ENCODE results near the gene ZNF440. TPM values are rescaled to one million over a fixed set of nuclear protein-coding genes. Genes with fewer than 3 reads are reported as not detected.

Gene ZNF440
- total and polyA plus RNA-seq, 5 donors = 4.0 to 7.5 (median 5.9) TPM

Other genes with a start within 250 kb of the ZNF440 start
- 1 to 10 TPM; 2.9 to 8.4 (median 6.1) TPM for gene ACP5, start 236.6 kb upstream of the ZNF440 start, total RNA-seq
- gene ACP5, start 236.6 kb upstream of the ZNF440 start, polyA plus RNA-seq = 3.8 TPM
- 1 to 10 TPM; 6.4 to 7.3 (median 7.0) TPM for gene ZNF627, start 216.8 kb upstream of the ZNF440 start, total RNA-seq
- gene ZNF627, start 216.8 kb upstream of the ZNF440 start, polyA plus RNA-seq = 4.2 TPM
- 1 to 10 TPM; 2.6 to 6.0 (median 4.5) TPM for gene ZNF823, start 75.3 kb upstream of the ZNF440 start, total RNA-seq
- 2.2 TPM for gene ZNF823, start 75.3 kb upstream of the ZNF440 start, polyA plus RNA-seq
- gene ZNF441, start 47.3 kb upstream of the ZNF440 start, total RNA-seq = 1 to 10 TPM; 5.6 to 6.8 (median 6.7) TPM
- 3.0 TPM for gene ZNF441, start 47.3 kb upstream of the ZNF440 start, polyA plus RNA-seq
- 1 to 10 TPM; 3.1 to 3.8 (median 3.4) TPM for gene ZNF491, start 15.8 kb upstream of the ZNF440 start, total RNA-seq
- gene ZNF491, start 15.8 kb upstream of the ZNF440 start, polyA plus RNA-seq = 2.2 TPM
- 1 to 10 TPM; 4.7 to 5.5 (median 5.4) TPM for gene ZNF439, start 34.5 kb downstream of the ZNF440 start, total RNA-seq
- 4.7 TPM for gene ZNF439, start 34.5 kb downstream of the ZNF440 start, polyA plus RNA-seq
- gene ZNF69, start 73.5 kb downstream of the ZNF440 start, total RNA-seq = 1 to 10 TPM; 4.6 to 6.1 (median 5.8) TPM
- gene ZNF69, start 73.5 kb downstream of the ZNF440 start, polyA plus RNA-seq = 3.8 TPM
- 1 to 10 TPM; 4.6 to 6.2 (median 5.1) TPM for gene ZNF700, start 110.8 kb downstream of the ZNF440 start, total RNA-seq
- gene ZNF700, start 110.8 kb downstream of the ZNF440 start, polyA plus RNA-seq = 3.3 TPM
- gene ZNF763, start 150.8 kb downstream of the ZNF440 start, total RNA-seq = 1 to 10 TPM; 1.8 to 5.9 (median 3.7) TPM
- gene ZNF763, start 150.8 kb downstream of the ZNF440 start, polyA plus RNA-seq = 2.8 TPM
- 1 to 10 TPM; 3.5 to 5.0 (median 3.9) TPM for gene ZNF433, start 221.4 kb downstream of the ZNF440 start, total RNA-seq
- gene ZNF433, start 221.4 kb downstream of the ZNF440 start, polyA plus RNA-seq = 4.0 TPM
- under 1 TPM in 2 of 4 donors, not detected in 2; 0.20 to 0.38 TPM for gene ZNF878, start 238.7 kb downstream of the ZNF440 start, total RNA-seq
- 0.23 TPM for gene ZNF878, start 238.7 kb downstream of the ZNF440 start, polyA plus RNA-seq

Data from right cardiac atrium (tissue), 5 donors.